HG02852 (cell line): ENCODE results near the gene LYRM4.

Source experiments
- ATAC-seq: cut with Tn5 transposase; IDR thresholded peaks from one replicate; pipeline ENCODE4 v1.9.1; 2021; ENCODE audit warnings: mild to moderate bottlenecking, moderate library complexity; ENCODE audit not compliant: unreplicated experiment

Gene LYRM4

GRCh38 chr6:5149891-5150290, 110.9 kb downstream of the LYRM4 start:
- ATAC-seq = no peak

- no peak for ATAC-seq
Measured at GRCh38 chr6:5149159-5149704, 111.5 kb downstream of the LYRM4 start.

DNA sequence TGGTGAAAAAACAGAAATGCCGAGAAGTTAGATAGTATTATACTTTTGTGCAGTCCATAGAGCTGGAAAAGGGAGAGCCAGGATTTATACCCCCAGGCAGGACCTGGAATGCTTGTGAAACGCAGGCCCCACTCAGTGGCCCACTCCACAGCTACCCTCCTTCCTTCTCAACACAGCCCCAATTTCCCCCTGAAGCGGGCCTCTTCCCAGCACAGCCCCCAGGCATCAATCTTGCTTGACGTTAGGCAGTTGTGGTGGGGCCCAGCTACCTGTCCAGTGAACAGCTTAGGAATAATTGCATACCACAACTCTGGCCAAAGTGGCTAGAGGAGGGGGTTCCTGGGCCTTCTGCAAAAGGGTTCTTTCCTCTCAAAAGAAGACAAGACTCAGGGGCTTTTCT, 114.4 kb downstream of the LYRM4 start:
- no peak for ATAC-seq

DNA sequence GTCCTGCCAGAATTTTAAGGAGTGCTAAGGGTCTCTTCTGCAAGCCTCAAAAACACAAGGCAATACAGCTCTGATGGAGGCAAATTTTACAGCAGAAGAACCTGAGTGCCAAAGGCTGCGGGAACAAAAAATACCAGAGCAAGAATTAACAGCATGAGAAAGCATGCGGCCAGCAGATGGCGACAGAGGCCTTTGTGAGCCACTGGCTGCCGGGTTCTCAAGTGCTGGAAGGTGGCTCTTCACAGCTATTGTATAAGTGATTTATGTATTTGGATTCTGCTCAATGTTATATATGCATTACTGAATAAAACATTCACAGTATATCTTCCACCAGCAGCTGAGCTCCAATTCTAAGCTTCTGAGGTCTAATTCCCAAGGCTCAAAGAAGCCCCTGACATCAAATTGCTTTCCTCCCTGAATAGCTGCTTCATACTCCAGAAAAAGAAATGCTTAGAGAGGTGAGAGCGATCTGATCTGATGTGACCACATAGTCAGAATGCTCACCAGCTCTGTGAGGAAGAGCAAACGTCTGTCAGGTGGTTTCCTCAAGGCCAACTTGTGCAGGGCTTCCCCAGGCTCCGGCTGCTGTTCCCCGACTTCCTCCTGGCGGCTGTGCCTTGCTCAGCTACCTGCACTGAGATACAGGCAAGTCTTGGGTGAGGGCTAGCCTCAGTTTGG, 117.0 kb downstream of the LYRM4 start:
- no peak for ATAC-seq

- no peak for ATAC-seq
Measured at GRCh38 chr6:5142915-5143314, 117.8 kb downstream of the LYRM4 start.

DNA sequence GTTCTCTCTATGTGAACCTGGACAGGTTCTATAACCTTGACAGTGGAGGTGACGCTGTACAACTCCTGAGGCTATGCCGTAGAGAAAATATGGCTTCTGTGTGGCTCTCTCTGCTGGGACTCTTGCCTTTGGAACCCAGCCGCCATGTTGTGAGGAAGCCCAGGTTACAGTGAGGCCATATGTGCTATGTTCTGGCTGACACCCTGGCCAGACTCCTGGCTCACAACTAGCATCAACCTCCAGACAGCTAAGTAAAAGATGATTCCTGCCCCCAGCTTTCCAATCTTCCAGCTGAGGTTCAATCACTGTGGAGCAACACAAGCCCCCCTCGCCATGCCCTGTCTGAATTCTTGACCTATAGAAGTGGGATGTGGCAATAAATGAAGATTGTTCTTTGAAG, 118.6 kb downstream of the LYRM4 start:
- ATAC-seq = no peak

DNA sequence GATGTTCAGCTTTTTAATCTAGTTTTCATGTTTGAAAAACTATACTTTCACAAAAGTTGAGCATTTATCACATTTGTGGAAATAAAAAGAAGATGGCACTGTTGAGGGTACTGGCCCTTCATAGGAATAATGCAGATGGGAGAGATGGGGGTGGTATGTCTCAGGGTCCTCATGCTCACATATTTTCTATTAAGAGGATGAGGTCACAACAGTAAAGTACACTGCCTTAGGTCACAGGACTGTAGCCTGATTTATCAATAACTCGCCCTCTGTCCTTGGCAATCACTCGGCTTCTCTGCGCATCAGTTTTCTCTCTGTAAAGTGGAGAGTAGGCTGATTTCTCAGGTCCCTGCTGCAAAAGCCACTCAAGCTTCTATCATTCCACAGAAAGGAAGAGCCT, 119.7 kb downstream of the LYRM4 start:
- no peak for ATAC-seq

- no peak for ATAC-seq
Measured at GRCh38 chr6:5139828-5140771, 120.7 kb downstream of the LYRM4 start.

DNA sequence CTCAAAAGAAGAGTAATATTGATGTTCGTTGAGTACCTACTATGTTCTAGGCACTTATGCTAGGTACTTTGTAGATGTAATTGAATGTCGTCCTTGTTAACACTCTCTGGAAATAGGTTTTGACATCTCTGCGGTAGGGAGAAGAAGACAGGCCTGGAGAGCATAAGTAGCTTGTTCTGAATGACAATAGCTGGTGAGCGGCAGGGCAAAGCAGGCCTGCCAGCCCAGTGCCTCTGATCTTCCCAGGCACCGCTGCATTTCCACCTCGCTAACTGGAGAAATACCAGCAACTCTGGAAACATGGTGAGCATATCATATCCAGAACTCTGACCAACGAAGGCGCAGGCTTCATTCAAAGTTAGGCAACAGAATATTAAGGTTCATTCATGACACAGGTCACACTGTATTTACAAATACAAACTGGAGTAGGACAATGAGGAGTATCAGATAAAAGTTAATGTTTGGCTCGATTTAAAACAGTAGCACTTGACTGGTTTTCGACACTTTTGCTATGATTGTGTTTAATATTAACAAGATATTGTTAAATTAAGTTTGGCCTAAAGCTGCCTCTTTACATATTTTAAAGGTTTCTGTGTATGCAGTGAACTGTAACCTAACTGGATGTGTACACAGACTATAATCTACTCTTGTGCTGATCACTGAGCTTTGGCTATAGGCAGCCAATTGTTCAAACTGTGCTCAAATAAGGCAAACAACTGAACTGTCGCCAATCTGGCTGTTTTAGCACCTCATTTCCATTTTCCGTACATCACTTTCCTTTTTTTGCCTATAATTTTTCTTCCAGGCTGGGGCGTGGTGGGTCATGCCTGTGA, 121.5 kb downstream of the LYRM4 start:
- ATAC-seq = no peak

- no peak for ATAC-seq
Measured at GRCh38 chr6:5136851-5137250, 123.9 kb downstream of the LYRM4 start.

GRCh38 chr6:5135788-5136376, 124.9 kb downstream of the LYRM4 start:
- ATAC-seq = peak; percentile 44

- no peak for ATAC-seq
Measured at GRCh38 chr6:5133943-5134342, 126.8 kb downstream of the LYRM4 start.

DNA sequence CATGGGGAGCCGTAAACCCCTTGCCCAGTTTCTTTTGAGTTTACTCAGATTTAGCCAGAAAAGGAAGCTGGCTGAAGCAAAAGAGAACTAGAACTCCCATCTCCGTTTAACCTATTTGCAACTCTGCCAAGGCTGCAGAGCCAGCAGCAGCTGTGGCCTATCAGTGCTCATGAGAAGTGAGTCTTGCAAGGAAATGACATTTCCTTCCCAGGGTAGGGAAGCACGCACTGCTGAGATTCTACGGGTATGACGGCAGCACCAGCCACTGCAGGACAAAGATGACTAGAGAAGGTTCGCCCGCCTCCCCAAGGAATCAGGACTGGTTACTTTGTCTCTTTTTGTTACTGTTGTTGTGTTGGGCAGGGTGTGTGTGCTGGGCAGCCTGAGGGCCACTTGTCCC, 128.0 kb downstream of the LYRM4 start:
- peak; percentile 86 for ATAC-seq

- no peak for ATAC-seq
Measured at GRCh38 chr6:5130135-5130866, 130.4 kb downstream of the LYRM4 start.

DNA sequence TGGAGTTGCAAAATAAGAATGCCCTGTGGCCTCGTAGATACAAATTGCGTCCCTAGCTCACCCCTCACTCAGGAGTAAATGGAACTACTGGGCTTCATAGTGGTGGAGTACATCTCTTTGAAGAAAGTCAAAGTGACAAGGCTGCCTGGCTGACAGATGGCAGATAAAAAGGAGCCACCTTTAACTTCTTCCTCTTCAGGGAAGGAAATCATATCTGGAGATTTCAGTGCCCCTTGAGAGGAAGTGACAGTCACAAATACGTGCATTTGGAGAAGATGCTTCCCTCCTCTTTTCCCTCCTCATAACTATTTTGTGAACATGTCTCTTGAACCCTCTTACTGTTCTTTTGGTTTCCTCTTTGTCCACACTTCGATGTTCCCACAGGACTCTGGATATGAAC, 132.4 kb downstream of the LYRM4 start:
- ATAC-seq = no peak

- no peak for ATAC-seq
Measured at GRCh38 chr6:5127106-5127687, 133.6 kb downstream of the LYRM4 start.

GRCh38 chr6:5126214-5126613, 134.5 kb downstream of the LYRM4 start:
- no peak for ATAC-seq

DNA sequence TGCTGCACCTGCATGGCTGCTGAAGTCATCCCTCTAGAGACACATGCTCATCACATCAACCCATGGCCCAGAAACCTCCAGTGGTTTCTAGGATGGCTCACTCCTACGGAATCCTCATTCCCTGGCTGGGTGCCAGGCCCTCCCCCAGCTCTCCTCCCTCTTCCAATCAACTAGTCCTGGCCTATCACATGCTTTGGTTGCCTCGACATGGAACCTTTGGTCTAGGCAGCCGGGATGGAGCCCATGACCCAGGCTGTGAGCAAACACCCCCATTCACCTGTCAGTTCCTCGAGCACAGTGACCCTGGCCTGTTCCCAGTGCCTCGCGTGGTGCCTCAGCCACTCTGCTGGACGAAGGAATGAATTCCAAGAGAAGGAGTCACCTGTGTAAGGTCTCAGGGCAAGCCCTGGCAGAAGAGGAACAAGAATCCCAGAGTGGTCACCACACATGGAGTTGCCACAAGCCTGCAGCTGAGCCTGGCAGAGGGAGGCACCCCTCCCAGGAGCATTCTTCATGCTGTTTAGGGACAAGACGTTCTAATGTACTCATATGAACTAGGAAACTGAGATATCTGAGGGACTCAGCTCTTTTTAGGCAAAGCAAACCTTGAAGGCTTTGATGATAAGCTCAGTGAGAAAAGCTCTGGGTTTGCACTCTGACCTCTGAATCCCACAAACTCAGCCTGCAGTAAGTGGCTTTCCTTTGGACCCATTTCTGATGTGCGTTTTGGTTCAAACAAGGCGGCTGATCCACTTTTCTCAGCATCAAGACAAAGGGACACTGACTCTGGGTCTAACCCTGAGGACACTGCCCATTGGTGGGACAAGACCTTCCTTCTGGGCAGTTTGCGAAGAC, 135.4 kb downstream of the LYRM4 start:
- ATAC-seq = no peak

DNA sequence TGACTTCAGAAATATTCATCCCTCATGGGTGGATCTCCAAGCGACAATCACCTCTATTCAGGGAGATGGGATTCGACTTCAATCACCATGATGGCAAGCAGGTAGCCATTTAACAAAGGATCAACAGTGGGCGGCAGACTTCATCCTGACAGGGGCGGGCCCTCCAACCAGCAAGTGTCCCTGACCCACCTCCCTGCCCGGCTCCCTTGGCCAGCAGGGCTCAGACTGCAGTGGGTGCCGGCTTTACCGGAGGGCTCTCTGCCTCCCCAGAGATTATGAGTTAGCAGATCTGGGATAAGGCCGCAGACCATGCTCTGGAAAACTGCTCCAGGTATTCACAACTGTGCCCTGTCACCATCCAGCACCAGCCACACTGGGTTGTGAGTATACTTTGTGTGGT, 136.2 kb downstream of the LYRM4 start:
- no peak for ATAC-seq
